ENCODE measurements around the gene RAB32. TPM values are rescaled to one million over a fixed set of nuclear protein-coding genes. Genes with fewer than 3 reads are reported as not detected.

The RAB32 gene
- total RNA-seq, 1 experiment from 2014 or later, result 220 TPM

Other genes with a start within 250 kb of the RAB32 start
- not detected in 2 replicates for gene ADGB, start 55.1 kb downstream of the RAB32 start, total RNA-seq (2014; rRNA removed; shearing (Covaris generic))